Measurements from ENCODE around the gene NT5DC2.
"Not testable (repeated sequence)": the region's sequence is repeated elsewhere in the genome, so short reads cannot be mapped to it uniquely, and the experiment has no call there.

The NT5DC2 gene

DNA sequence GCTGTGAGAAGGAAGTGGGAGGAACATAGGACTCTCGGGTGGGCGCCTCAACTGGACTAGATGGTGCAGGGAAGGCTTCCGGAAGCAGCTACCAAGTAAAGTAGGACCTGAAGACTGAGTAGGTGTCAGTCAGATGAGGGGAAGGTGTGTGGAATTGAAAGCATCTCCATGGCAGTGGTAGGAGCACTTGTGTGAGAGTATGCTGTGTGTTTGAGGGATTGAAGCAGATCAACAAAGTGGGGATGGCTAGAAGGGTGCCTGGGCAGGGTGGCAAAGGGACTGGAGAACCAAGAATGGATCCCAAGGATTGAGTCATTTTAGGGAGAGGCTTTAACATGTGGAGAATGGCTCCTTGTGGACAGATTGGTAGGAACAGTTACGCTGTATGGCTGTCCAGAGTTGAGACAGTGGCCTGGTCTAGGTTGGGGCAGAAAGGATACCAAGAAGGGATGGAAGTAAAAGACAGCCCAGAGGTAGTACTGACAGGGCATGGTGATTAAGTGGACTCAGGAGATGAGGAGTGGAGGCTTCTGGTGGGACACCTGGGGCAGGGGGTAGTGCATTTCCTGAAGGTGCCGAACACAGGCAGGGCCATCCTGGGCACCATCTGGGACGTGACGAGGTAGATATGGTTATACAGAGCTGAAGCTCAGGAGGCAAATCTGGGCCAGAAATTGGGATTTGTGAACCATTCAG lies 4.2 kb upstream of the NT5DC2 start:
- no peak for DNase-seq (ENCODE audit: low read depth in 3 of 3, low spot score in 1 of 3)

DNA sequence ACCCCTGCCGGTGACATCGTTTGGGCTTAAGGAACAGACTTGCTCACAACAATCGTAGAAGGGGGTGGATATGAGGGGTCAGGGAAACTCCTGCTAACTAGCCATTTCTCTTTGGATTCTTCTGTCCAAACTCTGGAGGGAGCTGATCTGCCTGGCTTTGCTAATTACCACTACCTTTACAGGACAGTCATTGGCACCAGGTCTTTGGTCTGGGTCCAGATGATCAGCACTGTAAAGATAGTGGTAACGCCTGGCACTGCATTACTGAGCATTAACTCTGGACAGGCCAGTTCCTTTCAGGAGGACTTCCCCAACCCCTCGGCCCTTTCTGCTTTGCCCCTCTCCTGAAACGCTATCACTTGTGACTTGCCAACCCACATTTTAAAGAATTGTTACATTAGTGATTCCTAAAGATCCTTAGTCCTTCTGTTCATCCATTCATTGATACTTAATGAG lies 3.5 kb upstream of the NT5DC2 start:
- DNase-seq (ENCODE audit: low read depth in 3 of 3, low spot score in 1 of 3): no peak

DNA sequence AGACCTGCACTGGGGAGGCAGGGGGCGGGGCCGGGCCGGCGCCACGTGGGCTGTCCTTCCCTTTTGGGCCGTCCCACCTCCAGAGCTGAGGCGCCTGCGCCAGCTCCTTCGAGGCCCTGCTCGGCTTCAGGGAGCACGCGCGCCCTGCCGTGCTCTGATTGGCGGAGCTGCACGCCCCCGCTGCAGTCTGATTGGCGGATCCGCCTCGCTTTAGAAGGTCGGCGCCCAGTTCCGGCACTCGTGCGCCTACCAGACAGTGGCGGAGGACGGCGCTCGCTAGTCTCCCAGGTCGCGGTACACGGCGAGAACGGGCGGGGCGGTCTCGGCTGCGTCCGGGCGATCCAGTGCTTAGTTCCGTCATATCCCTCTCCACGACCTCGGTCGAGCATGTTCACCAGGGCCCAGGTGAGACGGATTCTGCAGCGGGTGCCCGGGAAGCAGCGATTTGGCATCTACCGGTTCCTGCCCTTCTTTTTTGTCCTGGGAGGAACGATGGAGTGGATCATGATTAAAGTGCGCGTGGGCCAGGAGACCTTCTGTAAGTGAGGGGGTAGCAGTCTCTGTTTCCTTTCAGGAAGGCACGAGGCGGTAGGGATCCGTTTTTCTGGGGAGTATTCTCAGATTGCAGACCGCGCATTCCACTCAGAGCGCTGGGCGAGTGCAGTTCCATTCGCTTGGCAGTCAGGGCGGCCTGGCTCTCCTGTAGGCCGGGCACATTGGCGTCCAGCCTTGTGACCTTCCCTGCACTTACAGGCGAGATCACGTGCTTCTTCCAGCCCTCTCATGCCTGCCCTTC lies 2.9 kb upstream of the NT5DC2 start, which contains the start of gene UQCC5:
UQCC5 (plus strand) TSS at position 237 of the 796 bp plus-strand sequence; CDS start at position 388, 151 bp downstream.
- DNase-seq (ENCODE audit: low read depth in 3 of 3, low spot score in 1 of 3): peak; percentile 92 to 95 (median 93)

DNA sequence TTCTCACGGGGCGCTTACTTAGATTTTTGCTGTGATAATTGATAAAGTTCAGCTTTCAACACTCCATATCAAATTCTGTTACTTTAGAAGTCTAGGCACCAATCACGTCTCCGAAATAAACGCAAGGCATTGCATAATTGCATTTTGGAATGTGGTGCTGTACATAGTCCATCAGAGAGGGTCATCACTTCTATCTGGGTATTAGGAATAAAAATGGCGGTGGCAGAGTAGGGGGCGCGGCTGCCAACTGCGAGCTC lies 2.4 kb upstream of the NT5DC2 start:
- DNase-seq (ENCODE audit: low read depth in 3 of 3, low spot score in 1 of 3): no peak

DNA sequence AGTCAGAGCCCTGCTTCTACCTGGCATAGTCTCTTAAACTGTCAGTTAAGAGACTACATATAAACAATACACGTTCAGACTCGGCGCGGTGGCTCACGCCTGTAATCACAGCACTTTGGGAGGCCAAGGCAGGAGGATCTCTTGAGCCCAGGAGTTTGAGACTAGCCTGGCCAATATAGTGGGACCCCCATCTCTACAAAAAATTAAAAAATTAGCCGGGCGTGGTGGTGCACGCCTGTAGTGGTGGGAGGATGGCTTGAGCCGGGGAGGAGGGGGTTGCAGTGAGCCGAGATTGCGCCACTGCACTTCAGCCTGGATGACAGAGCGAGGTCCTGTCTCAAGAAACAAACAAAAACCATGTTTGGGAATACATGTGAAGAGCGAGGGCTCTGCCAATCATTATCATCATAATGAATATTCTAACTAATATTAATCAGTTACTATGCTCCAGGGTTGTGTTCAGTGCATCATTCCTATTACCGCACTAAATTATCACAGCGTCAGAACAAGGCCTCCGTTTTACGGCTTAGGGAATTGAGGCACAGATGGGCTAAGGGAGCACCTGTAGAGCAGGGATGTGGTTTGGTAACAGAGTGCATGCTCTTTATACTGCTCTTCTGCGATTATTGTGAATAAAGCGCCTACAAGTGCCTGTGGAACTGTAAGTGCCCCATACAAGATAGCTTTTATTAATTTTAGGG lies 1.9 kb upstream of the NT5DC2 start:
- no peak for DNase-seq (ENCODE audit: low read depth in 3 of 3, low spot score in 1 of 3)

DNA sequence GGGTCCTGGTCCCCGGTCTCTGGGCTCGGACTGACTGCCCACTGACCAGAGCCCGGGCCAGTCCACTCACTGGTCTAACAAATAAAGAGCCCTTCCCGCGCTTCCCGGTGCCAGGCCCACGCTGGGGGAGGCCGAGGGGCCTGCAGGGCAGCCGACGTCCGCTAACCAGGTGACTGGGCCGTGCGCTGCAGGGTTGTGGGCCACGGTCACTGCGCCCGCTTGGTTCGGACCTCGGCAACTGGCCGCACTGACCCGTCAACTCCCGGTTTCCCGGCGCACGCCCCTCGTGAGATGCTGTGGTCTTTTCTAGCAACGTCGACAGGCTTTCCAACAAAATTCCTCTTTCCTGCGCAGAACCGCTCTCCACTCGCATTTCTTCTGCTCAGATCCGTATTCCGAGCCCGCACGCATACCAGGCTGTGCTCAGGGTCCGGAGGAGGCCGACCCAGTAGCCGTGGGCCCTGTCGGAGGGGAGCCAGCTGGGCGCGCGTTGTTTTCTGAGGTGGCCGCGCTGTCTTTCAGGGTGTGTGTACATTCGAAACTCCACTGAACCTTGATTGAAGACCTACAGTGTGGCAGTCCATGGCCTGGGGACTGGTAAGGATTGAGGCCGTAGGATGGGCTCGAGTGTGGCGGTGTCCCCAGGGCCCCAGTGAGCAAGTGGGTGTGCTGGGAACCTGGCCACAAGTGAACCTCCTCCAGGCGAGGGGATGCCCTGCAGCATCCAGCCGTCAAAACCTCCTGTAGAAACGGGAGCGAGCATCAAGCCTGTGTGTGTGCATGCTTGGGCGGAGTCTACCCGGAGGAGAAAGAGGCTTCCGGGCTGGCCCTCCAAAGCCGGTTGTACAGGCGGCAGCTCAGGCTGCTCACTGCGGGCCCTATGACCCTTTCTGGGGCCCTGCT lies 875 bp upstream of the NT5DC2 start:
- DNase-seq (ENCODE audit: low read depth in 3 of 3, low spot score in 1 of 3): no peak

DNA sequence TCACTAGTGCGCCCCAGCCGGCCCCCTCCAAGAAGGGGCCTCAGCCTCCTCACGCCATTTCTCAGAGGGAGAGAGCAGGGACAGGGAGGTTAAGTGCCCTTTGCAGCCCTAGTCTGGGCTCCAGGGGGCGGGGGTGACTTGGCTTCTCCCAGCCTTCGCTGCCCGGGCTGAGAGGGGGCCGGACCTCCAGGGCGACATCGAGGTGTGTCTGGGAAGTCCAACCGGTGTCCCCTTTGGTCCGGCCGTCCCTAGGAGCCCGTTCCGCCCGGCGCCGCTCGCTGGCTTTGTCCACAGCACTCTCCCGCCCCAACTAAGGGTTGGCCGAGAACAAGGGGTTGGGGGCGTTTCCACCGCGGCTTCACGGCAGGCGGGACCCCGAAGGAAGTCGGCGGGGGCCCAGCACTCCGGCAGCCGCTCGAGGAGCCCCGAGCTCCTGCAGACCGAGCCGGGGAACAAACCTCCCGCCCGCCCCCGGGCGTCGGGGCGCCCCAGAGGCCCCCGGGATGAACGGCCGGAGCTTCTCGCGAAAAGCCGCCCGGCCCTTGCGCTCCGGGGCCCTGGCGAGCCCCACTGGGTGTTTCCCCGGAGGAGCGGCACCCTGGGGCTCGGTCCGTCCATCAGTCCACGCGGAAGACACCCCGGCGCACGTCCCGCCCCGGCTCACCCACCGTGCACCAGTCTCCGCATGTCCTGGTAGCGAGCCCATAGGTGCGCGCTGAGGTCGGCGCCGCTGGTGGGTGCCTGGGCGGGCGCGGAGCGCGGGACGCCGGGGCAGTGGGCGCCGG lies 627 bp downstream of the NT5DC2 start:
- peak in 1 of 3 donors; percentile 12 for DNase-seq (ENCODE audit: low read depth in 3 of 3, low spot score in 1 of 3)

DNA sequence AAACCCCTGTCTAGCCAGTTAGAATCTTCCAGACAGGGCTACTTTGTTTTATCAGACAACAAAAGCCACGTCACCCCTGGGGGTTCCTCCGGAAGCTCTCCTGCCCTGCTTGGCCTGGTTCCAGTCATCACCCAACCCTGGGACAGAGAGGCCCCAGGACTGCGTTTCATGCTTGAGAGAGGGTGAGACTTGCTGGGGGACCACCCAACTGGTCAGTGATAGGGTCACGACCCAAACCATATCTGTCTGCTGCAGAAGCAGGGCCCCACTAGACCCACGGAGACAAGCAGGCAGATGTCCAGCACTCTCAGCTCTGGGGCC lies 1.2 kb downstream of the NT5DC2 start:
- no peak for DNase-seq (ENCODE audit: low read depth in 3 of 3, low spot score in 1 of 3)

DNA sequence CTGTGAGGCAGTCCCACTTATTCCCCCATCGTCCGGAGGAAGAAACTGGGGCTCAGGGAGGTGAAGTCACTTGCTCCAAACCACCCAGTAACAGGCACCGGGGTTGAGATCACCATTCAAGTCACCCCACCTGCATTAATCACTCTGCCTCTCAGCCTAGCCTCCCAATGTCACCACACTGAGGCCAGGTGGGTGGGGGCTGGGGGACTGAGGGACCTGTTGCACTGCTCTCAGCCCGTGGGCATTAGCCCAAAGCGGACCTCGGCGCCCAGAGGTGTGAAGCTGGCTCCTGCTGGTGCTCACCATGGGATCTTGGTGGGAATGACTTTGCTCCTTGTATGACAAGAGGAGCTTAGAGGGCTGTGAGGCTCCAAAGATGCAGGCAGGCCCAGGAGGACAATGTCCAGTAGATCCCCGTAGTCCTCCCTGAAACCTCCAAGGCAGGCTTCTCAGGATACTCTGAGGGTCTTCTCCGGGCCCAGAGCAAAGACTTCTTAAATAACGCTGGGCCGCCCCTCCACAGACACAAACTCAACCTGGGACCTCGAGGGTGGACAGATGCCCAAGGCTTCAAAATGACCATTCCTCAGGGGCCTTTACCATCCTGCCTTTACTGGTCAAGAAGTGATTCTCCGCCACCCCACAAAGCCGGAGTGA lies 1.7 kb downstream of the NT5DC2 start:
- DNase-seq (ENCODE audit: low read depth in 3 of 3, low spot score in 1 of 3): no peak

DNA sequence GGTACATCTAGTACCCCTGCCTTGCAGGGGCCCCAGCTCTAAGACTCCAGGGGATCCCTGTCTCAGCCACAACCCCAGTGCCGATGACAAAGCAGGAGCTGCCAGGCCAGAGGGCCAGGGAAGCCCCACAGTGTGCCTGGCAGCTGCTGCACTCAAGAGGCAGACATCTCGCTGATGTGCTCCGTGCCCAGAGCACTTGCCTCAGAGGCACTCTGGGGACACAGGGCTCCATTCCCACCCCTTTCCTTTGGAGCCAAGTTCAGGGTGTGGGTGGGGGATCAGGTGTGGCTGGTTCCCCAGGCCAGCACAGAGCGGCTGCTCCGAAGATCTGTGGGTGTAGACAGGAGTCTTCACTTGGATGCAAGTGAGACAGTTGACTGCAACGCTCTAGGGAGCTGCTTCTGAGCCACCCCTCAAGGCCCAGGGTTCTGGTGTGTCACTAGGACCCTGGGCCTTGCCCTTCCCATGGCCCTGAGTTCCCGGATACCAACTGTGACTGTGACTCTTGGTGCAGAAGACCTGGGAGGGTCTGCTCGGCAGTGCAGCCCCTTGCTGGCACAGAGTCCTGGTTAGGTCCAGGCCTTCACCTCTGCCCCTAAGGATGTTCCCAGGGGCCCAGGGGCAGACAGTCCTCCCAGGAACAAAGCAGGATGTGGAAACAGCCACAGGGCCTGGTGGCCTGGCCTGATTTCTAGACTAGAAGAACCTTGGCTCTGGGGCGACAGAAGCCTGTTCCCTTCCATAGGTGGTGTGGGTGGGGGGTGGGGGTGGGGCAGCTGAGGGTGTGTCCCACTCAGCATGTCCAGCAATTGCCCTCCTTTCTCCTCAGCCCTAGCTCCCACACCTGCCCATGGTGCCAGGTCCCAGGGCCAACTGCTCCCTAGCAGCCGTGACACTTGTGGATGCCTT lies 2.5 kb downstream of the NT5DC2 start:
- no peak for DNase-seq (ENCODE audit: low read depth in 3 of 3, low spot score in 1 of 3)

DNA sequence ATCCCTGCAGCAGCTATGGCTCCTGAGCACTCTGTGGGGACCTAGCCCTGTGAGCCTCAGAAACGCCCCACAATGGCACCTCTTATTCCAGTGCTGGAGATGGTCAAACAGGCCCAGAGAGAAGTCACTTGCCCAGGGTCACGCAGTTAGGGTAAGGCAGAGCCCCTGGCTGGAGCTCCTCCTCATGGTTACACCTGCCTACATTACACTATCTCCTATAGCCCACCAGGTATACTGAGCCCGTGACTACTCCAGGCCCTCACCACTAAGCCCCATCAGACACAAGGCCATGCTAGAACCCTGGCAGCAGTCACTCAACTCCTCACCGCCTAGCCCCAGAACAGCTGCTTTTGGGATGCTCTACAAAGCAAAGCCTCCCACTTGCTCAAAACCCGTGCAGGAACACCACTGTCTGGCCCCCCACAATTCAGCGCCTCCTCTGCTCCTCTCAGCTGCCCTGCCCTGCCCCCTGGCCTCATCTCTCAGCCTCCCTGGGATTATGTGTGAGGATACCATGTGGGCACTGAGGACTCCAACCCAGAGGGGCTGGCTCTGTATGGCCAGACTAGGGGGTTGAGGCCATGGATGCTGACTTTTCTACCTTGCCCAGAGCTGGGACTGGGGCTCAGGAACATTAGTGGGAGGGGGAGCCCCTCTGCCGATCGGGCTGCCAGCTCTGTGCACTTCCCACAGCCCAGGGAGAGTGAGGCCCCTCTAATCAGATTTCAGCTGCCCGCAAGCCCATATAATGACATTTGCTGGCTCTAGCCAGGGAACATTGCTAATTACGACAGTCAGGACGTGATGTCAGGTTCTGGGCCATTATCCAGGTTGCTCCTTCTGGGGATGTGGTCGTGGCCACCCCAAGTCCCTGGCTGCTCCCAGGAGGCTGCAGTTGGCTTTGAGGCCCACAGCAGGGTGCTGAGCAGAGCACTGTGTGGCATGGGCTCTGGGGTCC lies 4.0 kb downstream of the NT5DC2 start:
- no peak for DNase-seq (ENCODE audit: low read depth in 3 of 3, low spot score in 1 of 3)

DNA sequence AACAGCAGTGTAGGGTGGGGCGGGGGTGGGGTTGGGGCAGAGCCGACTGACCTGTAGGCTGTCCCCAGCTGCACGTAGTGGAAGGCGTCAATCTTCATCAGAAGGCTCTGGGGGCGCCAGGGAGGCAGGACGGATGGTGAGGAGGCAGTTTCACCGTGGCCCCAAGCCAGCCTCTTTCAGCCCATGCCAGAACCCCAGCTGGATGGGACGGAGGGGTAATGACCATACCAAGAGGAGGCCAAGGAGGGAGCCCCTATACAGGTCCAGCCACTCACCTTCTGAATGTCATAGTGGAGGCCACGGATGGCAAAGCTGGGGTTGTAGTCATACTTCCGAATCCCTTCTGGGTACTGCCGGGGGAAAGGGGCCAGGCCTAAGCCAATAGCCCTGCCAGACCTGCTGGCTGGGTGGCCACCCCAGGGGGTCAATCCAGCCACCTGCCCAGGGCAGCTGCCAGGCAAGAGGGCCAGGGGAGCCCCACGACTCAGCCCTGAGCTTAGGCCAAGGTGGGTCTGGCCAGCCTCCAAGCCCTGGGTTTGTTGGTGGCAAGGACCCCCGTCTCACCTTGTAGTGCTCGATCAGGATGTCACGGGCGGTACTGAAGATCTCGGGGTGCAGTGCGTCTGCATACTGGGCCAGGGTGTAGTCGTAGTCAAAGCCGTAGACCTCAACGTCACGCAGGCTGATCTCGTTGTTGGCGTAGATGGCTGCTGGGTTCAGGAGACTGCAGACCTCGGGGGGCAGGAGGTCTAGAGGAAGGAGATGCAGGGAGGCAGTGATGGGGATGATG lies 4.9 kb downstream of the NT5DC2 start:
- no peak for DNase-seq (ENCODE audit: low read depth in 3 of 3, low spot score in 1 of 3)

DNA sequence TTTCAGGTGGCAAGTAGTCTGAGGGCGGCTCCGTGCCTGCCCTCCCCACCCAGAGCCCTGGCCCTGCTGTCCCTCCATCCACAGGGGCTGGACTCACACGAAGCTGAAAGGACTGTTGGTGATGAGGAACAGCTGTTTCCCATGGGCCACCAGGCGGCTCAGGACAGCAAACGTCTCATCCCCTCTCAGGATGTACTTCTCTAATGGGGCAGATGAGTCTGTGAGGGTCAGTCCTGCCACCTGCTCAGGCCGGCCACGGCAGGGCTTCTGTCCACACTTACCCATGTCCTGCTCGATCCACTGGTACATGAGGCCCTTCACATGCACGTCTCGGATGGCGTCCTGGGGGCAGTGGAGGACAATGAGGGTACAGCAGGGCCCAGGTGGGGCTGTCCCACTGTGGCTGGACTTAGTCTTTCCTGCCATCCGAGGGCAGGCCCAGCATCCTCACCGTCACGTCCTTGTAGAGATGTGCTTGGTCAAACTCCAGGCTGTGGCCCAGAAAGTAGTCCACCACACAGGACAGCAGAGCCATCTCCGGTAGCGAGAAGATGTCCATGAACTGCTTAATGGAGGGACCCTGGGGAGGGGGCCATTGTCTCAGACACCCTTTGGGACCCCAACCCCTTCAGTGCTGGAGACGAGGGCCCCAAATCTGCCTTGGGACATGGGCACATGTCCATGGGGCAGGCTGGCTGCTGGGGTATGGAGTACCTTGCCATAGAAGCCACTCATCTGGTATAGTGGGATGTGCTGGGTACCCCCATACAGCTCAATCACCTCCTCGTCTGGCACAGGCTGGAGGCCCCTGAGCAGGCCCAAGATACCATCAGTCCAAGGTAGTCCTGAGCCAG lies 5.7 kb downstream of the NT5DC2 start:
- DNase-seq (ENCODE audit: low read depth in 3 of 3, low spot score in 1 of 3): no peak

DNA sequence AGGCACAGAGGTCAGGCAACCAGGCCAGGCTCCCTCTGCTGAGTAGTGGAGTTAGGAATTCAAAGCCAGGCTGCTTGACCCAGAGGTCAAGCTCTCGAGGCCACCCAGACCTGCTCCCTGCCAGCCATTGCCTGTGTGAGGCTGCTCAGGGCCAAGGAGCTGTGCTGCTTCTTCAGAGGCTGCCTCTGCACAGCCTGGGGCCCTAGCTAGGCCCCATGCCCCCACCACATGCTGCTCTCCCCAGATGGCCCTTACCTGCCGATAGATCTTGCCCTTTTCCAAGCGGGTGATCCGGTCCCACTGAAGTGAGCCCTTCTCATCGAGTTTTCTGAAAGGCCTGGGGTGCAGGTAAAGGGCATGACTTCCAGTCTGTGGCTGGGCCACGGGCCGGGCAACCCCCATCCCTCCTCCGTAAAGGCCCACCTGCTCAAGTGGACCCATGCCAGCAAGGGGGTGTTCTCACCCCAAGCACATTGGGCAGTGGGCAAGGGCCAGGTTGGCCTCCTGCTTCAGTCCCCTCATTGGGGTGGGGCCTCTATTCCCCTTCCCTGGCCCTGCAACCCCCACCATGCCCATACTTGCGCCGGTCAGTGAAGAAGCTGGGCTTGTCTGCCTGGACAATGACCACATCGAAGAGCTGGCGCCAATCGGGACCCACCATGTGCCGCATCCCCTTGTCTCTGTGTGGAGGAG lies 6.5 kb downstream of the NT5DC2 start:
- DNase-seq (ENCODE audit: low read depth in 3 of 3, low spot score in 1 of 3): no peak

DNA sequence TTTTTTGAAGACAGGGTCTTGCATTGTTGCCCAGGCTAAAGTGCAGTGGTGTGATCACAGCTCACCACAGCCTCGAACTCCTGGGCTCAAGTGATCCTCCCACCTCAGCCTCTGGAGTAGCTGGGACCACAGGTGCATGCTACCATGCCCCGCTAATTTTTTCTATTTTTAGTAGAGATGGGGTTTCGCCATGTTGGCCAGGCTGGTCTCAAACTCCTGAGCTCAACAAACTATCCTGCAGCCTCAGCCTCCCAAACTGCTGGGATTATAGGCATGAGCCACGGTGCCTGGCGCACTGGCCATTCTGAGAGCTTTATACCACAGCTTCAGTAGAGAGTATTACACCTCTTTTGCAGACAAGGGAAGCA lies 7.0 kb downstream of the NT5DC2 start:
- not testable (repeated sequence) for DNase-seq (ENCODE audit: low read depth in 3 of 3, low spot score in 1 of 3)

All from stimulated activated CD4-positive, alpha-beta T cell treated with anti-CD3 and anti-CD28 coated beads, TNF-alpha, amount 100 ng/mL, for 1 hour (primary cell).